Body of pancreas (tissue), 4 donors: ENCODE data around the gene CAMK4. TPM values are rescaled to one million over a fixed set of nuclear protein-coding genes. Genes with fewer than 3 reads are reported as not detected.

Experiments used
- ATAC-seq: fragments of 150-250 bp; one replicate; pipeline ENCODE4 v1.9.1; 2016
- DNase-seq, 4 donors: peaks; one replicate each; pipeline ENCODE4 v3.0.0-alpha.2; 2019
- H3K27ac ChIP-seq, 4 donors: fragments of 200-600 bp; sonication (generic); 1 replicate in 3 of 4; 2 replicates in 1 of 4; pipeline versions ENCODE4 v1.5.1 to v1.6.1; 2016 to 2019; ENCODE audit warnings: mild to moderate bottlenecking in 1 of 4, mixed read lengths in 1 of 4, moderate library complexity in 1 of 4
- H3K27me3 ChIP-seq, 2 donors: fragments of 200-600 bp; sonication (generic); one replicate each; pipeline ENCODE4 v1.6.0; 2016; ENCODE audit warnings: mild to moderate bottlenecking in 1 of 2
- H3K36me3 ChIP-seq, 2 donors: fragments of 200-600 bp; sonication (generic); replicated peaks in 1 of 2; 2 replicates each; pipeline ENCODE4 v1.5.1; 2016; ENCODE audit warnings: low read depth in 2 of 2; ENCODE audit not compliant: insufficient read depth in 1 of 2
- H3K4me1 ChIP-seq: fragments of 200-600 bp; sonication (generic); one replicate; pipeline ENCODE4 v1.6.0; 2016
- H3K4me3 ChIP-seq, 2 donors: fragments of 200-600 bp; sonication (generic); 1 replicate in 1 of 2; 2 replicates in 1 of 2; pipeline ENCODE4 v1.5.1; 2016 to 2019
- H3K9me3 ChIP-seq, 3 donors: fragments of 200-600 bp; sonication (generic); 1 replicate in 2 of 3; 2 replicates in 1 of 3; pipeline ENCODE4 v1.5.1; 2016
- POLR2A ChIP-seq, 3 donors: fragments of 450-650 bp; IDR thresholded peaks; one replicate each; pipeline ENCODE4 v1.6.1; 2016; ENCODE audit warnings: antibody characterized with exemption in 3 of 3, mild to moderate bottlenecking in 2 of 3
- WGBS, 2 donors: methylation state at CpG; one replicate each; pipeline ENCODE4 v1.1.5; 2017; 5-methylcytosine and 5-hydroxymethylcytosine counted together
- intact Hi-C: fragments of 100-400 bp; cut with DNase I; formaldehyde crosslinking; loops from one replicate; pipeline ENCODE4 v1.15.1; 2023
- total RNA-seq, 2 donors: library from RNA; depleted of rRNA; stranded (reverse); fragments of >200 nt; gene quantifications; one replicate each; pipeline ENCODE4 v1.1.0, GENCODE V29; 2016
- TF ChIP-seq, protein P1 (sequence below), 7 experiments: fragments of 450-650 bp in 4 of 7; fragments of 200-600 bp in 3 of 7; sonication (generic) in 3 of 7; IDR thresholded peaks; one replicate each; pipeline ENCODE4 v1.5.1; 2016 to 2019; ENCODE audit warnings: antibody characterized with exemption in 7 of 7

Gene CAMK4
- total RNA-seq, 2 donors from 2014 or later: 0.78 TPM; not detected in 1

DNA sequence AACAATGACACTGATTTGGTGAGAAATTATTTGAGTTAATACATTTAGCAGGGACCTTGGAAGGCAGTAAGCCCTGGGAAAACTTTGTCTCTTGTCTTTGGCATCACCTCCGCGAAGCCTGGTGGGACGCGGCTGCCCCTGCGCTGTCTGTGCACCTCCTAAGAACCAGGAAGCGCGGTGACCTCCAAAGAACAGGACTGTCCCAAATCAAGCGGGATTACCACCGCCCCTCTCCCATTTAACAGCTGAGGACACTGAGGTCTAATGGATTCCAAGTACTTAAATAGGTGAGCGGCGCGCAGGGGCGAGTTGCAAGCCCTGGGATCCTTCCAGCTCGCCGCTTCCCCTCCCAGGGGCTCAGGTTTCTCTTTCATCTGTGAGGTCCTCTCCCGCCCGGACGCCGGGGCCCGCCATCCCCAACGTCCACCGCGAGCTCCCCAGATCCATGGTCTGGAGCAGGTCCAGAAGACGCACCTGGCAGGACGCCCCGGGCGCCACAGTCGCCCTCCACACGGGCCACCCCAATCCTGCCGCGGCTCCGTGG is 287.7 kb downstream of the CAMK4 start:
- WGBS, 2 donors: 0% methylated on average over 7 to 32 of the region's 32 CpGs
- TF ChIP-seq, protein P1, sequence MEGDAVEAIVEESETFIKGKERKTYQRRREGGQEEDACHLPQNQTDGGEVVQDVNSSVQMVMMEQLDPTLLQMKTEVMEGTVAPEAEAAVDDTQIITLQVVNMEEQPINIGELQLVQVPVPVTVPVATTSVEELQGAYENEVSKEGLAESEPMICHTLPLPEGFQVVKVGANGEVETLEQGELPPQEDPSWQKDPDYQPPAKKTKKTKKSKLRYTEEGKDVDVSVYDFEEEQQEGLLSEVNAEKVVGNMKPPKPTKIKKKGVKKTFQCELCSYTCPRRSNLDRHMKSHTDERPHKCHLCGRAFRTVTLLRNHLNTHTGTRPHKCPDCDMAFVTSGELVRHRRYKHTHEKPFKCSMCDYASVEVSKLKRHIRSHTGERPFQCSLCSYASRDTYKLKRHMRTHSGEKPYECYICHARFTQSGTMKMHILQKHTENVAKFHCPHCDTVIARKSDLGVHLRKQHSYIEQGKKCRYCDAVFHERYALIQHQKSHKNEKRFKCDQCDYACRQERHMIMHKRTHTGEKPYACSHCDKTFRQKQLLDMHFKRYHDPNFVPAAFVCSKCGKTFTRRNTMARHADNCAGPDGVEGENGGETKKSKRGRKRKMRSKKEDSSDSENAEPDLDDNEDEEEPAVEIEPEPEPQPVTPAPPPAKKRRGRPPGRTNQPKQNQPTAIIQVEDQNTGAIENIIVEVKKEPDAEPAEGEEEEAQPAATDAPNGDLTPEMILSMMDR (IDR thresholded peaks at IDR 0.05): no peak
- TF ChIP-seq POLR2A (IDR thresholded peaks at IDR 0.05): no peak
- Histone ChIP-seq H3K9me3 (no peaks in the 10 kb centered on the region), H3K4me3 (peak overlapping the region; percentile 55 to 71), H3K4me1 (peaks cover 22% of the 10 kb centered on the region), H3K27ac (peak overlapping the region; percentile 64 to 91 (median 84)), H3K36me3 (no peaks in the 10 kb centered on the region), H3K27me3 (no peaks in the 10 kb centered on the region)
- ATAC-seq: peak; percentile 2
- intact Hi-C loops: no loop called here
- no peak for DNase-seq

DNA sequence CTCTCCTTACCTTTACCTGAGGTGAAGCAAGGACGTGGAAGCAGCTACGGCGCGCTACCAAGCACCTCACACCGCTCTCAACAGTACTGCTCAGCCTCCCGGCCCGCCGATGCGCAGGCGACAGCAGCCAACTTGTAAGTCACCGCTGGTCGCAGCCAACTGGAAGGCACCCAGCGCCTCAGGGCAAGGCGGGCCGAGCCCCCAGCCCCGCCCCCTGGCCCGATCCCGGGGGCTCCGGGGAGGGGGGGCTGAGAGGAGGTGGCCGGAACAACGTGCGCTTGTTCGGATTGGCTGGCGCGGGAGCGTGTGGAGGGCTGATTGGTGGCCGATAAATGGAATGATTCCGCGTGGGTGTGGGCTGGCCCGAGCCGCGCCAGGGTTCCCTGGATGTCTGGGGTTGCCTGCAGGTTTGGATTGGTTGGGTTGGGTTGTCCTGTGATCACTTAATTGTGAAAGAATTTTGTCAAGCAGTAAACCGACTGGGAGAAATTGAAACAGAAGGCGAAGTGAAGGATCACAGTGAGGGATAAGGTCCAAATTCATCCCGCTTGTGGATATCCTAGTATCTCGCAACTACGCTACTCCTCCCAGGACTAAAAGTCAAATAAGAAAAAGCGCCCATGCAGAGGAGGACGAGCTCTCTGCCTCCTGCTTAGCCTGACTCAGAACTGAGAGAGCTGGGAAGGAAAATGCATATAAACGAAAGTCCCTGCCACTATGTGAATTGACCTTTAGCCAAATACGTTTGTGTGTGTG is 288.4 kb downstream of the CAMK4 start, which contains the start of gene STARD4:
TSS of gene STARD4 (minus strand) at position 161 of the 756 bp plus-strand sequence. CDS start 5,102 bp downstream, outside the sequence.
- TF ChIP-seq, protein P1 (IDR thresholded peaks at IDR 0.05): peak in 1 of 7 experiments; percentile 2
- peak; percentile 64 to 94 (median 92) for TF ChIP-seq POLR2A (IDR thresholded peaks at IDR 0.05)

DNA sequence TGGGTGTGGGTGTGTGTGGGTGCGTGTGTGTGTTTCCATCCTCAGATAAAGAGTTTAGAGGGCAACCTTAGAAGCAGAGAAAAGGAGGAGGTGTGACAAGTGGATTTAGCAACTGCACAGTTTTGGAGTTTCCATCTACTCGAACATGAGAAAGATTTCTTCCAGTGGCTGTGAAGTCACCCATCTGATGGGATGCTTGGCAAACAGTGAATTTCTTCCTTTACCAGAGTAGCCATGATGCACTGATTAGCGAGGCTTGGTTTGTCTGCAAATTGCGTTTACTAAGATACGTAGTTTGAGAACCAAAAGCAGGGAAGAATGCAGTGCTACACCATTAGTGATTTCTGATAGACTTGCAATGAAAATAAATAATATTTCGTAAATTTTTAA is 288.9 kb downstream of the CAMK4 start:
- intact Hi-C loops: no loop called here
- Histone ChIP-seq H3K27ac (peak overlapping the region; percentile 27 to 91 (median 84)), H3K27me3 (no peaks in the 10 kb centered on the region), H3K4me3 (peak overlapping the region; percentile 55 to 71), H3K4me1 (peaks cover 22% of the 10 kb centered on the region), H3K36me3 (no peaks in the 10 kb centered on the region), H3K9me3 (no peaks in the 10 kb centered on the region)
- ATAC-seq: no peak
- DNase-seq: no peak
- TF ChIP-seq, protein P1 (IDR thresholded peaks at IDR 0.05): no peak
- no peak for TF ChIP-seq POLR2A (IDR thresholded peaks at IDR 0.05)
- WGBS, 2 donors: 19 to 20% methylated on average over 6 of the region's 6 CpGs

More for the DNA sequence above, 288.4 kb downstream of the CAMK4 start, which contains the start of gene STARD4:
- H3K27me3 ChIP-seq: no peaks in the 10 kb centered on the region
- no peaks in the 10 kb centered on the region for H3K9me3 ChIP-seq
- intact Hi-C loops: no loop called here
- peak within 1 kb of the TSS; percentile 64 to 91 (median 84) for H3K27ac ChIP-seq
- H3K4me3 ChIP-seq: peak within 1 kb of the TSS; percentile 55 to 71
- H3K4me1 ChIP-seq: peaks cover 22% of the 10 kb centered on the region
- ATAC-seq (peak; percentile 97), DNase-seq (peak; percentile 96 to 98 (median 96))
- H3K36me3 ChIP-seq: no peaks in the 10 kb centered on the region
- 0% methylated on average over 14 to 41 of the region's 41 CpGs for WGBS, 2 donors

DNA sequence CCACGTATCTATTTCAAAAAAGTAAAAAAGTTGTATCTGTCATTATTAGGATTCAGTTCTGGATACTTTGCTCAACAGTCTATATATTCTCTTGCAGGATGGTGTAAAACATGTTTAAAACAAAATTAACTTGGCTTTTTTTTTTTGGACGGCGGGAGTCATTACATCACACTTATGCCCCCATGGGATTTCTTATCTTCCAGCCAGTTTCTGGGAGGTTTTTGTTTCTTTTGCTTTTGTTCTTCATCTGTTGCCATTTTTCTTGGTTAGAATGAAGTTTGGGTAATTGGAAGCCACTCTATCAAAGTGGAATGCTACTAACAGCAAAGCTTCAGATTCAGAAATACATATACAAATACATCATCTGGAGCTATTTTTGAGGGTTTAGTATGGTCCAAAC is 289.9 kb downstream of the CAMK4 start:
- H3K4me1 ChIP-seq: peaks cover 20% of the 10 kb centered on the region
- H3K9me3 ChIP-seq: no peaks in the 10 kb centered on the region
- intact Hi-C loops: no loop called here
- H3K27ac ChIP-seq: no peak overlapping the region
- 88 to 91% methylated on average over 3 of the region's 3 CpGs for WGBS, 2 donors
- no peaks in the 10 kb centered on the region for H3K36me3 ChIP-seq
- no peak overlapping the region for H3K4me3 ChIP-seq
- TF ChIP-seq, protein P1 (IDR thresholded peaks at IDR 0.05): no peak
- TF ChIP-seq POLR2A (IDR thresholded peaks at IDR 0.05): no peak
- ATAC-seq (no peak), DNase-seq (no peak)
- H3K27me3 ChIP-seq: no peaks in the 10 kb centered on the region
